Choroid plexus epithelial cell (primary cell): Measurements from ENCODE around the gene PWP2.

Experiments
- DNase-seq: peaks from one replicate; pipeline ENCODE4 v3.0.0-alpha.2; 2010; ENCODE audit warnings: low read depth
- H3K4me3 ChIP-seq: 2 replicates; pipeline ENCODE4 v1.5.1; 2011; ENCODE audit warnings: low read depth, mild to moderate bottlenecking, control low read depth, low read length, moderate library complexity
- TF ChIP-seq, protein P1 (sequence below): conservative IDR thresholded peaks from 2 replicates; pipeline ENCODE4 v1.5.1; 2011; ENCODE audit warnings: low read depth, mild to moderate bottlenecking, control low read depth, inconsistent platforms, low read length, moderate library complexity

The PWP2 gene

DNA sequence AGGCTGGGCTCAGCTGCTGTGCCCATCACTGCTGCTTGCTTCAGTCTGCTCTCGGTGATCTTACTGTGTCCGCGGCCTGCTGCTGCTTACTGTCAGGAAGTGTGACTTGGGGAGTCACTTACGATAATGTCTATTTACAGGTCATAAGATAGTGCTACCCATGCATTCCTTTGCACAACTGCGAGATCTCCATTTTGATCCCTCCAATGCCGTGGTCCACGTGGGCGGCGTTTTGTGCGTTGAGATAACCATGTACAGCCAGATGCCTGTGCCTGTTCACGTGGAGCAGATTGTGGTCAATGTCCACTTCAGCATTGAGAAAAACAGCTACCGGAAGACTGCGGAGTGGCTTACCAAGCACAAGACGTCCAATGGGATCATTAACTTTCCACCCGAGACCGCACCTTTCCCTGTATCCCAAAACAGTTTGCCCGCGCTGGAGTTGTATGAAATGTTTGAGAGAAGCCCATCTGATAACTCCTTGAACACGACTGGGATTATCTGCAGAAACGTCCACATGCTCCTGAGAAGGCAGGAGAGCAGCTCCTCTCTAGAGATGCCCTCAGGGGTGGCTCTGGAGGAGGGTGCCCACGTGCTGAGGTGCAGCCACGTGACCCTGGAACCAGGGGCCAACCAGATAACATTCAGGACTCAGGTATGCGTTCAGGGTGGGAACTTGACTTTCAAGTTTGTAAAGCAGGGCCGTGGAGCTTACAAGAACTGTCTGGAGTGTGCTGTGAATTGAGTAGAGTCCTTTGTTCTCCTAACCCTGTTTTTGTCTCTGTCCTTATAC is 24.4 kb upstream of the PWP2 start:
- DNase-seq, result no peak
- TF ChIP-seq, protein P1, sequence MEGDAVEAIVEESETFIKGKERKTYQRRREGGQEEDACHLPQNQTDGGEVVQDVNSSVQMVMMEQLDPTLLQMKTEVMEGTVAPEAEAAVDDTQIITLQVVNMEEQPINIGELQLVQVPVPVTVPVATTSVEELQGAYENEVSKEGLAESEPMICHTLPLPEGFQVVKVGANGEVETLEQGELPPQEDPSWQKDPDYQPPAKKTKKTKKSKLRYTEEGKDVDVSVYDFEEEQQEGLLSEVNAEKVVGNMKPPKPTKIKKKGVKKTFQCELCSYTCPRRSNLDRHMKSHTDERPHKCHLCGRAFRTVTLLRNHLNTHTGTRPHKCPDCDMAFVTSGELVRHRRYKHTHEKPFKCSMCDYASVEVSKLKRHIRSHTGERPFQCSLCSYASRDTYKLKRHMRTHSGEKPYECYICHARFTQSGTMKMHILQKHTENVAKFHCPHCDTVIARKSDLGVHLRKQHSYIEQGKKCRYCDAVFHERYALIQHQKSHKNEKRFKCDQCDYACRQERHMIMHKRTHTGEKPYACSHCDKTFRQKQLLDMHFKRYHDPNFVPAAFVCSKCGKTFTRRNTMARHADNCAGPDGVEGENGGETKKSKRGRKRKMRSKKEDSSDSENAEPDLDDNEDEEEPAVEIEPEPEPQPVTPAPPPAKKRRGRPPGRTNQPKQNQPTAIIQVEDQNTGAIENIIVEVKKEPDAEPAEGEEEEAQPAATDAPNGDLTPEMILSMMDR, result no peak
- no peak overlapping the region for H3K4me3 ChIP-seq

- TF ChIP-seq, protein P1, result no peak
- no peak overlapping the region for H3K4me3 ChIP-seq
- peak; percentile 6 for DNase-seq
Measured at GRCh38 chr21:44083631-44084291, 23.4 kb upstream of the PWP2 start.

DNA sequence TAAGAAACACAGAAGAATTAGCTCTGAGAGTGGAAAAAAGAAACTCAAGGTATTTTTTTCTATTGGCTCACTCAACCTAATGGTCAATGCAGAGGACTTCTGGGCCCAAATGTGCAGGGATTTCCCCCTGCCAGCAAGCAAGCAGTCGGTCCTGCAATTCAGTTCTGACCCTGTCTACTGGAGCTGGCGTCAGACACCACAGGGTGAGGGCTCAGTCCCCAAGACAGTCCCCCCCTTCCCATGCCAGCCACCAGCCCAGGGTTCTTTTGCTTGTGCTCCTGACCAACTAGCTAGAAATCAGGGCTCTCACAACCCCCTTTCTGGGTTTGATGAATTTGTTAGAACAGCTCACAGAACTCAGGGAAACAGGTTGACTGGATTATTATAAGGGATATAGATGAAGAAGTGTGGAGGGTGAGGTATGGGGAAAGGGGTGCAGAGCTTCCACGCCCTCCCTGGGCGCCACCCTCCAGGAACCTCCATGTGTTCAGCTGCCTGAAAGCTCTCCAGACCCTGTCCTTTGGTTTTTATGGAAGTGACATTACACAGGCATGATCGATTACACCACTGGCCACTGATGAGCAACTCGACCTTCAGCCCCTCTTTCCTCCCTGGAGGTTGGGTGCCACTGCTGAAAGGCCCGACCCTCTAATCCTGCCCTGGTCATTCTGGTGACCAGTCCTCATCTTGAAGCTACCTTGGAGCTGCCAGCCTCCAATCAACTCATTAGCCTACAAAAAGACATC is 22.5 kb upstream of the PWP2 start:
- no peak overlapping the region for H3K4me3 ChIP-seq
- TF ChIP-seq, protein P1, result no peak
- no peak for DNase-seq

DNA sequence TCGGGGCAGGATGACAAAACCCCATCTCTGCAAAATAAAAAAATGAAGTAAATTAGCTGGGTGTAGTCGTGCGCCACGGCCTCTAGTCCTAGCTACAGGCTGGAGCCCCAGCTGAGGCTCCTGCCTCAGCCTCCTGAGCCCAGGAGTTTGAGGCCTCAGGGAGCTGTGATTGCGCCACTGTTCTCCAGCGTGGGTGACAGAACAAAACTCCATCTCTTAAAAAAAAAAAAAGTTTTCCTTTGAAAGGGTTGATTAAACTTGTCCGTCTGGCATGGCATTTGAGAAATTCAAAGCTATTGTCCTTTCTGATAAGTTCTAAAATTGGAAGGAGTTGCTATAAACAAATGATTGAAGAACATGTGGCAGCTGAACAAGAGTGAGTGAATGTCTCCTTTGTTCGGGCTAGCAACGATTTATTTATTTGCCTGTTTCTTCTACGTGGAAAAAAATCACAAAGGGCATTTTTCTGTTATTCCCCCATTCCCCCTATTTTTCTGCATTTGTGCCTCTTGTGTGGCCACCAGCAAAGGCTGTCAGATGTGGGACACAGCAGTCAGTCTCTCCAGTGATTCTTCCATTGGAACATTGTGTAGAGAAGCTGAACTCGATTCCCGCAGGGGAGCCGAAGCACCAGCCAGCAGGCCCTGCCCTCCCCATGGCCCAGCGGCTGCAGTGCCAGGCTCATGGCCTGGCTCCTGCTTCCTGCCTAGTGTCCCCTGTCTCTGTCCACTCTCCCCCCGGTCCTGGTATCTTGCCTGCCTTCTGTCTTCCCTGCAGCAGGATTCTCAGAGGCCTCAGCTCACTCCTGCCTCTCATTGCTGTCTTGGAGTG is 21.5 kb upstream of the PWP2 start:
- DNase-seq, result no peak
- TF ChIP-seq, protein P1, result no peak
- H3K4me3 ChIP-seq, result no peak overlapping the region

DNA sequence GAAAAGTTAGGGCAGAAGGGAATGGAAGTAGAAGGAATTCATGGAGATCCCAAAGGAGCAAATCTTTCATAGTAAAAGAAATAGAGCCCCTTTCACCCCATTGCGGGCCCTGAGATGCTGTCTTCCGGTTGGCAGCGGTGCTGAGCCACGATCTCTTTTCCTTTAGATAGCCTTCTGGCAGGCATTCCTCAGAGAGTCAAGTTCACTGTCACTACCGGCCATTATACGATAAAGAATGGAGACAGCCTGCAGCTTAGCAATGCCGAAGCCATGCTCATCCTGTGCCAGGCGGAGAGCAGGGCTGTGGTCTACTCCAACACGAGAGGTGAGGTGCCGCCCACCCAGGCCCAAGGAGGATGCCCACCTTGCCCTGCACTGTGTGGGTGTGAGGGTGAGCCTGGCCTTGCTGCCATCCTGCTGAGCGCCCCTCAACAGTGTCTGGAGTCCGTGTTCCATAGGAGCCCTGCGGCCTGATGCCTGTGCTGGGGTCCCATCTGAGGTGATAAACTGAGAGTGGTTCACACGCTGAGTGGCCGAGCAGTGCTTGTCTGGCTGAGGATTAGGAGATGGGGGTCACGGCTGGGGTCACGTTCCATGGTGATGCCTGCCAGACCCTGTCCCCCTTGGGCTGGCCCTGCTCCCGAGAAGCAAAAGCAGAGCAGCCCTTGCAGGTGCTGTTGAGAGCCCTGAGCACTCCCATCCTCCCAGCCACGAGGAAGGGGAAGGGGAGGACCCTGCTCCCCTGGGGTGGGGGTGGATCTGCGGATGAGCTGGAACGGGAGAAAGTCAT is 20.4 kb upstream of the PWP2 start:
- H3K4me3 ChIP-seq, result no peak overlapping the region
- TF ChIP-seq, protein P1, result no peak
- DNase-seq, result no peak
